ENCODE measurements around the gene C1orf94.

Gene C1orf94

DNA sequence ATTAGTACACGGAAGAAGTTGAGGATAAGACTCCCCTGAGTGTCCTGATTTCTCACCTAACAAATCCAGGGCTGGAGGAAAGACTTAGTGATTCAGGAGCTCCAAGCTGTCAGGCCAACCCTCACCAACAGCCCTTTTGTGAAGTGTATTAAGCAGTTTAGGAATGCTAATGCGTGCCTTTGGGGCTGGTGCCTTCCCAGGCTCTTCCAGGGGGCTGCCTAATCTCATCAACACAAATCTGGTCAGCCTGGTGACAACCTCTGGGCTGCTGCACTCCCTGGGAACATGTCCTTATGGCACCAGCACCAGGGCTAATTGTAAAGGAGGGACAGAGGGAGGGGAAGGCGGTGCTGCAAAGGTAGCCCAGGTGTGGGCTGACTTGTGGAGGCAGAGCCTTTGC is 27.2 kb upstream of the C1orf94 start:
- H3K4me3 ChIP-seq (ENCODE audit: insufficient read length, low read depth), result no peak overlapping the region
- DNase-seq (ENCODE audit: low read depth, low spot score), result peak; percentile 96
- H3K36me3 ChIP-seq (ENCODE audit: insufficient read depth, insufficient read length, low read length), result peaks cover 4% of the 10 kb centered on the region
- H3K9ac ChIP-seq (ENCODE audit: insufficient read length, low read depth), result no peak overlapping the region
- no peaks in the 10 kb centered on the region for H3K27me3 ChIP-seq (ENCODE audit: insufficient read depth, insufficient read length)
- peaks cover 22% of the 10 kb centered on the region for H3K4me1 ChIP-seq (ENCODE audit: insufficient read depth, insufficient read length)
- H3K9me3 ChIP-seq (ENCODE audit: insufficient read depth, low read length), result no peaks in the 10 kb centered on the region
- no peak for TF ChIP-seq SUZ12 (IDR thresholded peaks at IDR 0.05; ENCODE audit: extremely low read depth, insufficient read depth, insufficient read length)
- TF ChIP-seq ZNF274 (IDR thresholded peaks at IDR 0.05; ENCODE audit: low read depth, low read length), result no peak
- no peak for TF ChIP-seq YY1 (IDR thresholded peaks at IDR 0.05; ENCODE audit: insufficient read depth, insufficient read length)

- H3K9me3 ChIP-seq (ENCODE audit: insufficient read depth, low read length), result no peaks in the 10 kb centered on the region
- H3K27me3 ChIP-seq (ENCODE audit: insufficient read depth, insufficient read length), result no peaks in the 10 kb centered on the region
Measured at GRCh38 chr1:34153246-34153645, 23.5 kb upstream of the C1orf94 start.

DNA sequence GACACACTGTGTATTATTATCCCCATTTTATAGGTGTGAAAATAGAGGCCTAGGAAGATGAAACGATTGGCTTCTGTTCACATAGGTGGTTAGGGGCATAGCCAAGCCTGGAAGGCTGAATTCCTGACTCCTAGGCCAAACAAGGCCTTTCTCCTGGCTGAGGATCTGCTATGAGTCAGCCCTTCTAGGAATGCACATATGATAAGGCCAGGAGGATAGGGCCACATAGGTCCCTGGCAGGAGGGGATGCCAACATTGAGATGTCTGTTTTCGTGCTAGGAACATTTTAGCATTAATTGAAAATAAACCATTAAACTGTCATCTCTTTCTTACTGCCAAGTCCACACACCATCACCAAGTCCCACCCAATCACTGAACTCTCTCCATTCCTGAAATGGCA is 20.8 kb upstream of the C1orf94 start:
- H3K4me3 ChIP-seq (ENCODE audit: insufficient read length, low read depth), result no peak overlapping the region
- no peak for DNase-seq (ENCODE audit: low read depth, low spot score)
- peaks cover 5% of the 10 kb centered on the region for H3K4me1 ChIP-seq (ENCODE audit: insufficient read depth, insufficient read length)
- H3K9ac ChIP-seq (ENCODE audit: insufficient read length, low read depth), result no peak overlapping the region
- no peaks in the 10 kb centered on the region for H3K9me3 ChIP-seq (ENCODE audit: insufficient read depth, low read length)
- no peaks in the 10 kb centered on the region for H3K27me3 ChIP-seq (ENCODE audit: insufficient read depth, insufficient read length)
- peaks cover 14% of the 10 kb centered on the region for H3K36me3 ChIP-seq (ENCODE audit: insufficient read depth, insufficient read length, low read length)
- no peak for TF ChIP-seq YY1 (IDR thresholded peaks at IDR 0.05; ENCODE audit: insufficient read depth, insufficient read length)
- no peak for TF ChIP-seq SUZ12 (IDR thresholded peaks at IDR 0.05; ENCODE audit: extremely low read depth, insufficient read depth, insufficient read length)
- TF ChIP-seq ZNF274 (IDR thresholded peaks at IDR 0.05; ENCODE audit: low read depth, low read length), result no peak

More at GRCh38 chr1:34153246-34153645, 23.5 kb upstream of the C1orf94 start:
- peaks cover 2% of the 10 kb centered on the region for H3K36me3 ChIP-seq (ENCODE audit: insufficient read depth, insufficient read length, low read length)
- TF ChIP-seq YY1 (IDR thresholded peaks at IDR 0.05; ENCODE audit: insufficient read depth, insufficient read length) (no peak), SUZ12 (IDR thresholded peaks at IDR 0.05; ENCODE audit: extremely low read depth, insufficient read depth, insufficient read length) (no peak), ZNF274 (IDR thresholded peaks at IDR 0.05; ENCODE audit: low read depth, low read length) (no peak)
- DNase-seq (ENCODE audit: low read depth, low spot score), result no peak
- H3K4me3 ChIP-seq (ENCODE audit: insufficient read length, low read depth), result no peak overlapping the region
- no peak overlapping the region for H3K9ac ChIP-seq (ENCODE audit: insufficient read length, low read depth)
- H3K4me1 ChIP-seq (ENCODE audit: insufficient read depth, insufficient read length), result peaks cover 15% of the 10 kb centered on the region

- Histone ChIP-seq H3K9me3 (ENCODE audit: insufficient read depth, low read length) (no peaks in the 10 kb centered on the region), H3K4me3 (ENCODE audit: insufficient read length, low read depth) (no peak overlapping the region), H3K36me3 (ENCODE audit: insufficient read depth, insufficient read length, low read length) (peaks cover 14% of the 10 kb centered on the region), H3K4me1 (ENCODE audit: insufficient read depth, insufficient read length) (no peaks in the 10 kb centered on the region), H3K27me3 (ENCODE audit: insufficient read depth, insufficient read length) (no peaks in the 10 kb centered on the region), H3K9ac (ENCODE audit: insufficient read length, low read depth) (no peak overlapping the region)
- no peak for DNase-seq (ENCODE audit: low read depth, low spot score)
- TF ChIP-seq ZNF274 (IDR thresholded peaks at IDR 0.05; ENCODE audit: low read depth, low read length), result no peak
- no peak for TF ChIP-seq YY1 (IDR thresholded peaks at IDR 0.05; ENCODE audit: insufficient read depth, insufficient read length)
- TF ChIP-seq SUZ12 (IDR thresholded peaks at IDR 0.05; ENCODE audit: extremely low read depth, insufficient read depth, insufficient read length), result no peak
Measured at GRCh38 chr1:34156739-34157138, 20.0 kb upstream of the C1orf94 start.

DNA sequence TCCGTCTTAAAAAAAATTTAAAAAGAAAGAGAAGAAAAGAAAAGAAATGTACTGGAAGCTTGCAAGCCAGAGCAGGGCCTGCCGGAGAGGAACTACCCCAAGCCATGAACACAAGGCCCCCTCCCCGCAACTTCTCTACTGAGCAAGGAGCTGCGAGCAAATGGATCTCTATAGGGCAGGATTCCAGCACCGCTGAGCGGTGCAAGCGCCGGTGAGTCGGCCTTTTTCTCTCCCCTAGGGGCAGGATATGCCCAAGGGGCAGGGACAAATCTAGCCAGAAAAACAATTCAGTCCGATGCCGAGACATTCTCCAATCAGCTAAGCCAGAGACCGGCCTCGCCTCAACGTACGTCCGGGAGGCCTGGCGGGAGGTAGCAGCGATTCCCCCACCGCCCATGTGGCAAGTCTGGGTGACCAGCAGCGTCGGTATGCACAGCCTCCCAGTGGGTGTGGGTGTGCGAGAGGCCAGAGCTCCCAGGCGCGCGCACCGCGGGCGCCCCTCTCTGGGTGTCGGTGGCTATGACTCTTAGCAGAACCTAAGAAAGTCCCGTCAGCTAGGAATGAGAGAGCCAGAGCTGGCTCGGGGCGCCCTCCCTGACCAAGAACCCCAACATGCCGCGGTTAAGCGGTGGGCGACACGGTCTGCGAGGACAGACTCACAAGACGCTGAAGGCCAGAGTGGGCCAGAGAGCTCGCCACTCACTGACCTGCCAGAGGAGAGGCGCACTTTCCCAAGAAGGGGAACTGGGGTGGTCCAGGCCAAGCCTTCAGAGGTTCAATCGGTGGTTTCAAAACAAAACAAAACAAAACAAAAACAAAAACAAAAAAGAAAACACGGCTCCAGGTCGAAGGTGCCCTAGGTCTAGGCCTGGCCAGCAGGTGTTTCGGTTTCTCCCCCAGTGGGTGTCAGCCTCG is 13.6 kb upstream of the C1orf94 start:
- Histone ChIP-seq H3K36me3 (ENCODE audit: insufficient read depth, insufficient read length, low read length) (peaks cover 12% of the 10 kb centered on the region), H3K9ac (ENCODE audit: insufficient read length, low read depth) (peak overlapping the region; percentile 89), H3K27me3 (ENCODE audit: insufficient read depth, insufficient read length) (peaks cover 13% of the 10 kb centered on the region), H3K4me3 (ENCODE audit: insufficient read length, low read depth) (peak overlapping the region; percentile 74), H3K9me3 (ENCODE audit: insufficient read depth, low read length) (no peaks in the 10 kb centered on the region), H3K4me1 (ENCODE audit: insufficient read depth, insufficient read length) (peaks cover 2% of the 10 kb centered on the region)
- TF ChIP-seq YY1 (IDR thresholded peaks at IDR 0.05; ENCODE audit: insufficient read depth, insufficient read length) (no peak), ZNF274 (IDR thresholded peaks at IDR 0.05; ENCODE audit: low read depth, low read length) (no peak), SUZ12 (IDR thresholded peaks at IDR 0.05; ENCODE audit: extremely low read depth, insufficient read depth, insufficient read length) (no peak)
- DNase-seq (ENCODE audit: low read depth, low spot score), result peak; percentile 89

DNA sequence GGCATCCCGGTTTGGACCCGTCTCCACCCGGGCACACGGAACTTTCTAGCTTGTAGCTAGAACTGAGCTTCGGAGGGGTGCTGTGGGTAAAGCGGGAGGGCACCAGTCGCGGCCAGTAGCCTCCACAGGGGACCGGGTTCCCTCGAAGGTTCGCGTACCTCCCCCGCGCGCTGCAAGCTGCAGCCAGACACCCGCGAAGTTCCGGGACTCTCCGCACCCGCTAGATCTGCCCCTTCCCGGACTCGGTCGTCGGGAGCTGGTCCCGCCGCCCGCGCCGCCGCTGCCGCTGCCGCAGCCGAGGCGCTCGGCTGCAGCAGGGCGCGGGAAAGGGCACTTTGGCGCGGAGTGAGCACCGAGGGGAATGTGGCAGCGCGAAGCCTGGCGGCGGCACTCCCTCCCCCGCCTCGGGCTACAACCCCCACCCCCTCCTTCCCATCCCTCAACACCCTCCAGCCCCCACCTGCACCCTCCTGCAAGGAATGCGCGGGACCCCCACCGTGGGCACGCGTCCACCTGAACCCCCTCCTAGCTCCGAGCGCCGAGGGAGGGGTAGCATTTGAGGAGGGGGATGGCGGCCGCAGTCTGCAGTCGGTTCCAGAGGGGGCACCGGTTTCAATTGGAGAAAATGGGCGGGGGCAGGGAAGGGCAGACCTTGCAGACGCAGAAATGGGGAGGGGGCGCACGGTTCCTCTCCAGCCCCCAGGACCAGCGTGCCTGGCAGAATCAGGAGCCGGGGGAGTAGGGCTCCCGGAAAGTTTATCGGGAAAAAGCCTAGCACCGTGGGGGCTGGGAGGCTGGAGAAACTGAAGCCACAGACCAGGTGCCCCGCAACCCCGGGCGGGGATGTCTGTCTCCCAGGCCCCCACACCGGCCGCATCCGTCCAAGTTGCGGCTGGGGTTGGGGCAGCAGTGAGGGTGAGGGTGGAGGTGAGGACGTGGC is 12.6 kb upstream of the C1orf94 start:
- Histone ChIP-seq H3K36me3 (ENCODE audit: insufficient read depth, insufficient read length, low read length) (peaks cover 12% of the 10 kb centered on the region), H3K9me3 (ENCODE audit: insufficient read depth, low read length) (no peaks in the 10 kb centered on the region), H3K27me3 (ENCODE audit: insufficient read depth, insufficient read length) (peaks cover 17% of the 10 kb centered on the region), H3K4me1 (ENCODE audit: insufficient read depth, insufficient read length) (peaks cover 2% of the 10 kb centered on the region), H3K9ac (ENCODE audit: insufficient read length, low read depth) (peak overlapping the region; percentile 89), H3K4me3 (ENCODE audit: insufficient read length, low read depth) (peak overlapping the region; percentile 74)
- no peak for DNase-seq (ENCODE audit: low read depth, low spot score)
- TF ChIP-seq ZNF274 (IDR thresholded peaks at IDR 0.05; ENCODE audit: low read depth, low read length) (no peak), YY1 (IDR thresholded peaks at IDR 0.05; ENCODE audit: insufficient read depth, insufficient read length) (no peak), SUZ12 (IDR thresholded peaks at IDR 0.05; ENCODE audit: extremely low read depth, insufficient read depth, insufficient read length) (no peak)

Data from NT2/D1 (cell line).